NT2/D1 (cell line): ENCODE data around the gene SNW1.
A peak's percentile ranks its signal among the peaks of the same experiment; 100 is the strongest.
"Not testable (repeated sequence)": the region's sequence is repeated elsewhere in the genome, so short reads cannot be mapped to it uniquely, and the experiment has no call there.

Source experiments
- DNase-seq: peaks from one replicate; pipeline ENCODE4 v3.0.0-alpha.2; 2011; ENCODE audit warnings: low read depth, low spot score
- H3K27me3 ChIP-seq: 2 replicates; pipeline ENCODE4 v1.6.0; 2011; ENCODE audit warnings: mild to moderate bottlenecking; ENCODE audit not compliant: insufficient read length, insufficient read depth
- H3K36me3 ChIP-seq: 2 replicates; pipeline ENCODE4 v1.6.1; 2011; ENCODE audit warnings: mild to moderate bottlenecking, low read length, mixed read lengths; ENCODE audit not compliant: insufficient read depth, insufficient read length
- H3K4me1 ChIP-seq: 2 replicates; pipeline ENCODE4 v1.5.1; 2011; ENCODE audit not compliant: insufficient read depth, insufficient read length
- H3K4me3 ChIP-seq: 2 replicates; pipeline ENCODE4 v1.5.1; 2011; ENCODE audit warnings: low read depth; ENCODE audit not compliant: insufficient read length
- H3K9ac ChIP-seq: 2 replicates; pipeline ENCODE4 v1.6.0; 2011; ENCODE audit warnings: low read depth; ENCODE audit not compliant: insufficient read length
- H3K9me3 ChIP-seq: 2 replicates; pipeline ENCODE4 v1.5.1; 2011; ENCODE audit warnings: mild to moderate bottlenecking, low read length; ENCODE audit not compliant: insufficient read depth
- SUZ12 ChIP-seq: IDR thresholded peaks from 2 replicates; pipeline ENCODE4 v1.6.1; 2011; ENCODE audit not compliant: insufficient read length, insufficient read depth; ENCODE audit errors: extremely low read depth
- YY1 ChIP-seq: IDR thresholded peaks from 2 replicates; pipeline ENCODE4 v1.6.1; 2011; ENCODE audit not compliant: insufficient read length, insufficient read depth
- ZNF274 ChIP-seq: IDR thresholded peaks from 2 replicates; pipeline ENCODE4 v1.6.1; 2011; ENCODE audit warnings: mild to moderate bottlenecking, low read depth, low read length

SNW1 gene

DNA sequence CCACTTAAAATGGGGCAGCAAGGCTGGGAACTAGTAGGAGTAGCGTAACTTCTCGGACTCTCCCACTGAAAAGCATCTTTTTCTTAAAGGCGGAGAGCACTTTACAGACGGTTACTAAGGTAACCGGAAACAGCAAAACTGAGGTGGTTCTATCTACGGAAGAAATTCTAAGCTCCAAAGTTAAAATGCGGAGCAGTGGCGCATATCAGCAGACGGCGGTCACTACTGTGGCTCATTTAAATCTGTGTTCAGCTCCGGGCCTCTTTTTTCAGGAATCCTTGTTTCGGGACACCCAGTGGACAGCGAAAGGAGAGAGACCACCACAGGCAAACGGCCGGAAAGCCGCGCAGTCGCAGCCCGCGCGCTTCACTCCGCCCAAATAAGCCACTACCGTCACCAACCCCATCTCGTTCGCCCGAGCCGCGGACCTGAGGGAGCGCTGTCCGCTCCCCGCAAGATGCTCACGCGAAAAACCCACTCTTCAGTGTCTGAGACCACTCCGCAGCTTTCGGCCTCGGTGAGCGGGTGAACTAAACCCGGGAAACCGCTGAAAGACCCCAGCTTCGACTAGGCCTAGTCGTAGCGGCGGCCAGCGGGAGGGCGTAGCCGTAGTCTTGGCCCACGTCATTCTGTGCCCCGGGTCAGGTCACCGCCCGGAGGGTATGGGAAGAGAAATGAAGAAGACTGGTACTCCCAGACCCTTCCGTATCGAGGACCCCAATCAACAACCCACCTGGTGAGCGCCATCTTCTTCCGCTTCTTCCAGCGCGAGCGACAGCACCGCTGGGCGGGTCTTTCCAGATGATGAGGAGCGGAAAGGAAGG, at the start of gene SNW1:
SNW1 (minus strand) TSS at position 776 of the 824 bp plus-strand sequence; CDS start at position 747, 29 bp downstream.
- Histone ChIP-seq H3K4me1 (peaks cover 3% of the 10 kb centered on the region), H3K9ac (peak within 1 kb of the TSS; percentile 95), H3K36me3 (peaks cover 21% of the 10 kb centered on the region), H3K9me3 (no peaks in the 10 kb centered on the region), H3K4me3 (peak within 1 kb of the TSS; percentile 91), H3K27me3 (no peaks in the 10 kb centered on the region)
- DNase-seq = peak; percentile 82
- no peak for TF ChIP-seq SUZ12
- TF ChIP-seq YY1 = peak; percentile 75
- TF ChIP-seq ZNF274 = no peak

DNA sequence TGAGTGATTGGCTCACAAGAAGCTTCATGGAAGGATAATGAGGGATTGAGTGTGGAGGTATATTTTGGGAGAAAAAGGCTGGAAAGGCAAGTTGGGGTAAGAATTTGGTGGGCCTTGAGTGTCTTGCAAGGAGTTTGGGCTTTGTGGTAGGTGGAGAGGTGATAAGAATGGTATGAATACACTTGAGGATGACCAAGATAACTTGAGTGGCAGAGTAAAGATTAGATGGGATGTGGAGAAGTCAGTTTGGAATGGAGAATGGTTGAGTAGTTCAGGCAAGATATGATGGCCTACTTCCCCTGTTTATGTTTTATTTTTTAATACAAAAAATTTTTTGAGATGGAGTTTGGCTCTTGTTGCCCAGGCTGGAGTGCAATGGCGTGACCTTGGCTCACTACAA, 48.1 kb upstream of the SNW1 start:
- Histone ChIP-seq H3K4me3 (no peak overlapping the region), H3K4me1 (no peaks in the 10 kb centered on the region), H3K27me3 (no peaks in the 10 kb centered on the region), H3K9me3 (no peaks in the 10 kb centered on the region), H3K9ac (no peak overlapping the region), H3K36me3 (no peaks in the 10 kb centered on the region)
- no peak for TF ChIP-seq YY1
- no peak for TF ChIP-seq SUZ12
- TF ChIP-seq ZNF274 = no peak
- DNase-seq = no peak

DNA sequence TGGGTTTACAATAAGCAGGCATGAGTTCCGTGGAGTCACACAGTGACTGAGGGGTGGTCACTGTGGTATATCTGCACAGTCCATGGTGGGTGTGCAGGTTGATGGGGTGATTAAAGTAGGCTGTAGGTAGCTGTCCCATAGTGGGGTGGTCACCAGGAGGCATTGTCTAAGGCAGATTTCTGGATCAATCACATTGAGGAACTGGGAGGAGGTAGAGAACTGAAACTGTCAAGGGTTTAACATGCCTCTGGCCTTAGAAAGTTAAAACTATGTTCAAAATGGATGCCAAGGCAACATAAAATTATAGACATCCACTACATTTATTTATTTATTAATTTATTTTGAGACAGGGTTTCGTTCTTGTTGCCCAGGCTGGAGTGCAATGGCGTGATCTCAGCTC, 47.3 kb upstream of the SNW1 start:
- no peak overlapping the region for H3K4me3 ChIP-seq
- no peaks in the 10 kb centered on the region for H3K36me3 ChIP-seq
- H3K9ac ChIP-seq = no peak overlapping the region
- H3K27me3 ChIP-seq = no peaks in the 10 kb centered on the region
- DNase-seq = no peak
- H3K4me1 ChIP-seq = no peaks in the 10 kb centered on the region
- no peaks in the 10 kb centered on the region for H3K9me3 ChIP-seq
- TF ChIP-seq YY1 = no peak
- TF ChIP-seq SUZ12 = no peak
- TF ChIP-seq ZNF274 = no peak

DNA sequence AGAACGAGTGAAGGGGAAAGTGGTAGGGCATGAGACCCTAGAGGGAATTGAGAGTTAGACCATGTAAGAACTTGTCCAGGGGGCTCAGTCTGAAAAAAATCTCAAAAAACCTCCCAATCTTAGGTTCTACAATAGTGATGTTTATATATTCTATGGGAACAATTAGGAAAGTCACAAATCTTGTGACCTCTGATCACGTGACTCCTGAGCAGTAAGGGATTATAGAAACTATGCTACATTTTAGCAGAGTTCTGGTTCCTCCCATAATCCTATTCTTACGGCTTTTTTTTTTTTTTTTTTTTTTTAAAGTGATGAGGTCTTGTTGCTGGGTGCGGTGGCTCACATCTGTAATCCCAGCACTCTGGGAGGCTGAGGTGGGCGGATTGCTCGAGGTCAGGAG, 44.8 kb upstream of the SNW1 start:
- Histone ChIP-seq H3K4me3 (no peak overlapping the region), H3K9ac (no peak overlapping the region)
- no peak for TF ChIP-seq YY1
- TF ChIP-seq ZNF274 = no peak
- no peak for TF ChIP-seq SUZ12

DNA sequence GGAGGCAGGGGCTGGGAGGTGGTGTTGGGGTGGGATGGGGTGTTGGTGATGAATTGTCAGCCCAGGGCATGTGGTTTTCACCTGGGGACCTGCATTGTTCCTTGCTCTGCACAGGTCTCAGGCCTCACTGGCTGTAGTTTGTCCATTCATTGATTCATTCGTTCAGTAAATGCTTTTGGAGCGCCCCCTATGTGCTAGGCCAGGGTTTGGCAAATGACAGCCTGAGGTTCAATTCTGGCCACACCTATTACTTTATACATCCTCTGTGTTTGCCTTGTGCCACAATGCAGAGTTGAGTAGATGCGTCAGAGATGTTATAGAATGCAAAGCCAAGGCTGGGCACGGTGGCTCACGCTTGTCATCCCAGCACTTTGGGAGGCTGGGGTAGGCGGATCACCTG, 43.6 kb upstream of the SNW1 start:
- DNase-seq = no peak
- Histone ChIP-seq H3K4me1 (no peaks in the 10 kb centered on the region), H3K4me3 (no peak overlapping the region), H3K27me3 (no peaks in the 10 kb centered on the region), H3K36me3 (no peaks in the 10 kb centered on the region), H3K9me3 (no peaks in the 10 kb centered on the region), H3K9ac (no peak overlapping the region)
- no peak for TF ChIP-seq YY1
- no peak for TF ChIP-seq ZNF274
- TF ChIP-seq SUZ12 = no peak

More for the DNA sequence above, 44.8 kb upstream of the SNW1 start:
- Histone ChIP-seq H3K36me3 (no peaks in the 10 kb centered on the region), H3K9me3 (no peaks in the 10 kb centered on the region), H3K4me1 (no peaks in the 10 kb centered on the region), H3K27me3 (no peaks in the 10 kb centered on the region)
- no peak for DNase-seq

DNA sequence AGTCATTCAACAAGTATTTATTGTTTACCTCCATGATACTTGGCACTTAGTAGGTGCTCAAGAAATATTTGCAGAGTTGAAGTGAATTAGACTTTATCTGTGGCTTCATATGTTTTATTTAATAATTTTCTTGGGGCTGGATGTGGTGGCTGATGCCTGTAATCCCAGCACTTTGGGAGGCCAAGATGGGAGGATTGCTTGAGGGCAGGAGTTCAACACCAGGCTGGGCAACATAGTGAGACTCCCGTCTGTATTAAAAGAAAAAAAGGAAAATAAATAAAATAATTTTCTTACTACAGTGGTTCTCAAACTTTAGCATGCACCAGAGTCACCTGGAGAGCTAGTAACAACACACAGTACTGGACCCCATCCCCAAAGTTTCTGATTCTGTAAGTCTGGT, 39.9 kb upstream of the SNW1 start:
- no peak for DNase-seq
- Histone ChIP-seq H3K4me3 (peak overlapping the region; percentile 67), H3K9me3 (no peaks in the 10 kb centered on the region), H3K36me3 (no peaks in the 10 kb centered on the region), H3K4me1 (no peaks in the 10 kb centered on the region), H3K27me3 (no peaks in the 10 kb centered on the region), H3K9ac (peak overlapping the region; percentile 88)
- TF ChIP-seq SUZ12 (no peak), ZNF274 (no peak), YY1 (no peak)

DNA sequence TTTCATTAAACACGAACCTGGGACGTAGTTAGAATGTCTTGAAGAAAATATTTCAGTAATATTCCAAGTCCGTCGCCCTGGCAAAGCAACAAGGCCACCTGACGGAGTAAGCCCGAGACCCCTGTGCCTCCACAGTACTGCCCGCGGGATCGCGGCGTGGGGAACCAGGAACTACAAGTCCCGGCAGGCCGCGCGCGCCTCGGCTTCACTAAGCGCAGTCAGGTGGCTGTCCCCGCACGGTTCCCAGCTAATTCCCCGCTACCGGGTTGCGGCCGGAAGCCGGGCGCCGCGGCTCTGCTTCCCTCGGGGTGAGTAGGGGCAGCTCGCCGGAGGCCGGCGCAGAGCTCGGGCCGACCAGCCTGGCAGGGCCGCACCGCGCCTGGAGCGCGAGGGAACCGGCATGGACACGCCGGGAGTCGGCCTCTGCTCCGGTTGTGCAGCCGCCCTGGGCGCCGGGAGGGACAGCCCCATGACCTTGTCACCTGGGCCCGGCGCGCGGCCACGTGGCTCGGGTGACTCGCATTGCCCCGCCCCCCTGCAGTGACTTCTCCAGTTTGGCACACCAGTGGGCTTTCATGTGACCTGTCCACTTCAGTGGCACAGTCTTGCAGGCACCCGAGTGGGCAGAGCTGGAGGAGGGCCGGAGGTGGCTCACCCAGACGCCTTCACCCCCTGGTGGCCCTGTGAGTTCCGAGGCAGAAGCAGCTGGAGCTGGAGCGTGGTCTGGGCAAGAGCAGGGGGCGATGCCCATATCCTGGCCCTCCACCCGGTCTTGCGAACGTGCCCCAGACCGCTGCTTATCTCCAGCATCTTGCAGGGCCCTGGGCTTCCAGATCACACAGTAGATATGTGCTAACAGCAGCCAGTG, 39.1 kb upstream of the SNW1 start, which contains the start of gene ADCK1:
ADCK1 (plus strand) TSS at position 247 of the 868 bp plus-strand sequence. CDS start 18,870 bp downstream, outside the sequence.
- Histone ChIP-seq H3K9me3 (no peaks in the 10 kb centered on the region), H3K4me1 (no peaks in the 10 kb centered on the region), H3K27me3 (no peaks in the 10 kb centered on the region), H3K4me3 (peak within 1 kb of the TSS; percentile 67), H3K36me3 (no peaks in the 10 kb centered on the region), H3K9ac (peak within 1 kb of the TSS; percentile 88)
- peak; percentile 51 for DNase-seq
- TF ChIP-seq SUZ12 (no peak), YY1 (no peak), ZNF274 (no peak)

DNA sequence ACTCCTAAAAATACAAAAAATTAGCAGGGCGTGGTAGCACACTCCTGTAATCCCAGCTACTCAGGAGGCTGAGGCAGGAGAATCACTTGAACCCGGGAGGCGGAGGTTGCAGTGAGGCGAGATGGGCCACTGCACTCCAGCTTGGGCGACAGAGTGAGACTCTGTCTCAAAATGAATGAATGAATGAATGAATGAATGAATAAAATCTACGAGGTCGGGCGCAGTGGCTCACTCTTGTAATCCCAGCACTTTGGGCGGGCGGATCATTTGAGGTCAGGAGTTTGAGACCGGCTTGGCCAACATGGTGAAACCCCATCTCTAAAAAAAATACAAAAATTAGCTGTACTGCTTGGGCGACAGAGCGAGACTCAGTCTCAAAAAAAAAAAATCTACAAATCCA, 38.5 kb upstream of the SNW1 start:
- not testable (repeated sequence) for H3K36me3 ChIP-seq, H3K9ac ChIP-seq, H3K27me3 ChIP-seq, H3K9me3 ChIP-seq, DNase-seq, H3K4me1 ChIP-seq
- peak overlapping the region; percentile 67 for H3K4me3 ChIP-seq
